ENCODE results near the gene TSSK3. TPM values are rescaled to one million over a fixed set of nuclear protein-coding genes. Genes with fewer than 3 reads are reported as not detected.

Gene TSSK3
- total RNA-seq, 1 experiment from 2014 or later = 1.6 TPM

GRCh38 chr1:32353431-32353830, 8.9 kb upstream of the TSSK3 start (continued):
- TF ChIP-seq, protein P1, sequence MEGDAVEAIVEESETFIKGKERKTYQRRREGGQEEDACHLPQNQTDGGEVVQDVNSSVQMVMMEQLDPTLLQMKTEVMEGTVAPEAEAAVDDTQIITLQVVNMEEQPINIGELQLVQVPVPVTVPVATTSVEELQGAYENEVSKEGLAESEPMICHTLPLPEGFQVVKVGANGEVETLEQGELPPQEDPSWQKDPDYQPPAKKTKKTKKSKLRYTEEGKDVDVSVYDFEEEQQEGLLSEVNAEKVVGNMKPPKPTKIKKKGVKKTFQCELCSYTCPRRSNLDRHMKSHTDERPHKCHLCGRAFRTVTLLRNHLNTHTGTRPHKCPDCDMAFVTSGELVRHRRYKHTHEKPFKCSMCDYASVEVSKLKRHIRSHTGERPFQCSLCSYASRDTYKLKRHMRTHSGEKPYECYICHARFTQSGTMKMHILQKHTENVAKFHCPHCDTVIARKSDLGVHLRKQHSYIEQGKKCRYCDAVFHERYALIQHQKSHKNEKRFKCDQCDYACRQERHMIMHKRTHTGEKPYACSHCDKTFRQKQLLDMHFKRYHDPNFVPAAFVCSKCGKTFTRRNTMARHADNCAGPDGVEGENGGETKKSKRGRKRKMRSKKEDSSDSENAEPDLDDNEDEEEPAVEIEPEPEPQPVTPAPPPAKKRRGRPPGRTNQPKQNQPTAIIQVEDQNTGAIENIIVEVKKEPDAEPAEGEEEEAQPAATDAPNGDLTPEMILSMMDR (IDR thresholded peaks at IDR 0.05 in 2 of 3, conservative IDR thresholded peaks at IDR 0.05 in 1 of 3; ENCODE audit: borderline replicate concordance in 1 of 3, insufficient read depth in 1 of 3, low read depth in 2 of 3, low read length in 2 of 3) = no peak
- TF ChIP-seq SRF (IDR thresholded peaks at IDR 0.05; ENCODE audit: low read depth) = no peak
- TF ChIP-seq POLR2AphosphoS5 (IDR thresholded peaks at IDR 0.05; ENCODE audit: low read depth, low read length) = no peak
- TF ChIP-seq ZNF274 (IDR thresholded peaks at IDR 0.05; ENCODE audit: low read depth, low read length) = no peak
- TF ChIP-seq EGR1 (IDR thresholded peaks at IDR 0.05; ENCODE audit: low read depth) = no peak
- TF ChIP-seq RAD21 (IDR thresholded peaks at IDR 0.05; ENCODE audit: low read depth) = no peak
- no peak for TF ChIP-seq ZFX (IDR thresholded peaks at IDR 0.05)
- TF ChIP-seq REST (IDR thresholded peaks at IDR 0.05; ENCODE audit: low read depth) = no peak

- BruUV-seq (replicated peaks) = no TSS peak
- Histone ChIP-seq H3K4me3 (replicated peaks in 1 of 2; ENCODE audit: low read depth in 1 of 2, low read length in 2 of 2) (no peak overlapping the region), H3K27ac (ENCODE audit: low read depth, low read length) (no peak overlapping the region), H2AFZ (ENCODE audit: low read depth, low read length, poor library complexity, severe bottlenecking) (no peak overlapping the region), H3K79me2 (ENCODE audit: insufficient read depth, low read length) (no peaks in the 10 kb centered on the region), H3K36me3 (ENCODE audit: control insufficient read depth in 1 of 2, insufficient read depth in 2 of 2, low read length in 2 of 2) (no peaks in the 10 kb centered on the region), H3K9ac (ENCODE audit: low read length) (no peak overlapping the region), H3K9me2 (ENCODE audit: insufficient read depth) (no peaks in the 10 kb centered on the region), H3K4me2 (ENCODE audit: low read length) (no peak overlapping the region), H3K9me3 (ENCODE audit: control insufficient read depth in 1 of 2, insufficient read depth in 1 of 2, low read depth in 1 of 2, low read length in 2 of 2) (no peaks in the 10 kb centered on the region), H3K27me3 (ENCODE audit: insufficient read depth, low read length) (no peaks in the 10 kb centered on the region), H3K4me1 (ENCODE audit: control insufficient read depth in 1 of 2, insufficient read depth in 2 of 2, low read length in 2 of 2) (peaks cover 5 to 21% of the 10 kb centered on the region in 2 experiments; a peak in 3 of 4 replicates), H4K20me1 (ENCODE audit: insufficient read depth) (no peaks in the 10 kb centered on the region)
- TF ChIP-seq ELF1 (IDR thresholded peaks at IDR 0.05; ENCODE audit: borderline replicate concordance, low read depth) = no peak
- TF ChIP-seq SP1 (IDR thresholded peaks at IDR 0.05; ENCODE audit: low read depth) = no peak
- no peak for TF ChIP-seq ZFX (IDR thresholded peaks at IDR 0.05)
- TF ChIP-seq EZH2phosphoT487 (IDR thresholded peaks at IDR 0.05; ENCODE audit: borderline replicate concordance) = no peak
- TF ChIP-seq EZH2 (IDR thresholded peaks at IDR 0.05) = no peak
- TF ChIP-seq SIN3A (IDR thresholded peaks at IDR 0.05; ENCODE audit: low read depth) = no peak
- TF ChIP-seq SRF (IDR thresholded peaks at IDR 0.05; ENCODE audit: low read depth) = no peak
- TF ChIP-seq, protein P2, sequence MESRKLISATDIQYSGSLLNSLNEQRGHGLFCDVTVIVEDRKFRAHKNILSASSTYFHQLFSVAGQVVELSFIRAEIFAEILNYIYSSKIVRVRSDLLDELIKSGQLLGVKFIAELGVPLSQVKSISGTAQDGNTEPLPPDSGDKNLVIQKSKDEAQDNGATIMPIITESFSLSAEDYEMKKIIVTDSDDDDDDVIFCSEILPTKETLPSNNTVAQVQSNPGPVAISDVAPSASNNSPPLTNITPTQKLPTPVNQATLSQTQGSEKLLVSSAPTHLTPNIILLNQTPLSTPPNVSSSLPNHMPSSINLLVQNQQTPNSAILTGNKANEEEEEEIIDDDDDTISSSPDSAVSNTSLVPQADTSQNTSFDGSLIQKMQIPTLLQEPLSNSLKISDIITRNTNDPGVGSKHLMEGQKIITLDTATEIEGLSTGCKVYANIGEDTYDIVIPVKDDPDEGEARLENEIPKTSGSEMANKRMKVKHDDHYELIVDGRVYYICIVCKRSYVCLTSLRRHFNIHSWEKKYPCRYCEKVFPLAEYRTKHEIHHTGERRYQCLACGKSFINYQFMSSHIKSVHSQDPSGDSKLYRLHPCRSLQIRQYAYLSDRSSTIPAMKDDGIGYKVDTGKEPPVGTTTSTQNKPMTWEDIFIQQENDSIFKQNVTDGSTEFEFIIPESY (IDR thresholded peaks at IDR 0.05; ENCODE audit: extremely low read depth, insufficient replicate concordance, low read length) = no peak
- TF ChIP-seq, protein P3, sequence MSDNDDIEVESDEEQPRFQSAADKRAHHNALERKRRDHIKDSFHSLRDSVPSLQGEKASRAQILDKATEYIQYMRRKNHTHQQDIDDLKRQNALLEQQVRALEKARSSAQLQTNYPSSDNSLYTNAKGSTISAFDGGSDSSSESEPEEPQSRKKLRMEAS (IDR thresholded peaks at IDR 0.05) = no peak
- TF ChIP-seq POLR2AphosphoS5 (IDR thresholded peaks at IDR 0.05; ENCODE audit: low read depth, low read length) = no peak
- ATAC-seq = no peak
- POLR2A ChIA-PET = no interaction called here
- RAD21 ChIA-PET (ENCODE audit: low non-redundant PET in 1 of 2, low total read pairs in 2 of 2, uncharacterized antibody in 2 of 2, unreplicated experiment in 2 of 2) = interaction anchor here in 1 of 2 experiments (0.6 kb wide), 1 partner anchor 827 kb away, joined by 7 read pairs; no protein-coding TSS in a partner anchor
- intact Hi-C loops (cut with micrococcal nuclease) = no loop called here
- no peak for DNase-seq (ENCODE audit: low read depth, low spot score)
- CTCF ChIA-PET = no interaction called here
Measured at GRCh38 chr1:32353886-32354570, 8.3 kb upstream of the TSSK3 start.

Measured in HCT116 (cell line).